Stimulated activated effector memory CD8-positive, alpha-beta T cell treated with anti-CD3 and anti-CD28 coated beads, Interleukin-12 subunit alpha, Interleukin-12 subunit beta, amount 100 ng/mL, for 72 hours (primary cell): Measurements from ENCODE around the gene KLHL7.
"Not testable (repeated sequence)": the region's sequence is repeated elsewhere in the genome, so short reads cannot be mapped to it uniquely, and the experiment has no call there.

Experiments
- ATAC-seq: fragments of 150-1000 bp; cut with Tn5 transposase; 2 replicates; pipeline ENCODE4 v1.10.0; 2021
- DNase-seq, 2 donors: peaks; one replicate each; pipeline ENCODE4 v3.0.0; 2021 to 2022; ENCODE audit warnings: low spot score in 2 of 2
- H3K27ac Mint-ChIP-seq: one replicate; pipeline ENCODE4 v1.8.0; 2022; ENCODE audit warnings: mild to moderate bottlenecking, mixed read lengths
- H3K36me3 Mint-ChIP-seq: one replicate; pipeline ENCODE4 v1.8.0; 2022; ENCODE audit warnings: mild to moderate bottlenecking, mixed read lengths
- H3K4me1 Mint-ChIP-seq: one replicate; pipeline ENCODE4 v1.8.0; 2022; ENCODE audit warnings: mixed read lengths
- H3K4me3 Mint-ChIP-seq: one replicate; pipeline ENCODE4 v1.8.0; 2022; ENCODE audit warnings: mild to moderate bottlenecking, mixed read lengths
- H3K9me3 Mint-ChIP-seq: one replicate; pipeline ENCODE4 v1.8.0; 2022; ENCODE audit warnings: mixed read lengths

KLHL7 gene

GRCh38 chr7:23184291-23184690 lies 78.7 kb downstream of the KLHL7 start:
- Mint-ChIP-seq H3K4me1 (peaks cover 22% of the 10 kb centered on the region), H3K27ac (no peak overlapping the region), H3K4me3 (peak overlapping the region; percentile 91), H3K9me3 (no peaks in the 10 kb centered on the region), H3K36me3 (peaks cover 77% of the 10 kb centered on the region)
- DNase-seq = no peak
- ATAC-seq = no peak

- H3K4me3 Mint-ChIP-seq = no peak overlapping the region
- no peak for DNase-seq
- H3K4me1 Mint-ChIP-seq = peaks cover 22% of the 10 kb centered on the region
- ATAC-seq = no peak
- peaks cover 83% of the 10 kb centered on the region for H3K36me3 Mint-ChIP-seq
- H3K27ac Mint-ChIP-seq = no peak overlapping the region
- no peaks in the 10 kb centered on the region for H3K9me3 Mint-ChIP-seq
Measured at GRCh38 chr7:23184709-23185359, 79.2 kb downstream of the KLHL7 start.

- Mint-ChIP-seq H3K4me1 (peaks cover 22% of the 10 kb centered on the region), H3K36me3 (peaks cover 93% of the 10 kb centered on the region), H3K4me3 (no peak overlapping the region), H3K9me3 (no peaks in the 10 kb centered on the region), H3K27ac (no peak overlapping the region)
- DNase-seq (no peak), ATAC-seq (no peak)
Measured at GRCh38 chr7:23185980-23186379, 80.4 kb downstream of the KLHL7 start.

GRCh38 chr7:23191022-23191421 lies 85.4 kb downstream of the KLHL7 start:
- Mint-ChIP-seq H3K4me3 (no peak overlapping the region), H3K27ac (peak overlapping the region; percentile 7), H3K4me1 (no peaks in the 10 kb centered on the region), H3K9me3 (no peaks in the 10 kb centered on the region), H3K36me3 (peaks cover 92% of the 10 kb centered on the region)
- DNase-seq (no peak), ATAC-seq (no peak)

- not testable (repeated sequence) for H3K4me1 Mint-ChIP-seq, DNase-seq, ATAC-seq, H3K27ac Mint-ChIP-seq, H3K9me3 Mint-ChIP-seq, H3K4me3 Mint-ChIP-seq
- H3K36me3 Mint-ChIP-seq = peaks cover 90% of the 10 kb centered on the region
Measured at GRCh38 chr7:23193650-23194227, 88.2 kb downstream of the KLHL7 start.

GRCh38 chr7:23196306-23196705 lies 90.7 kb downstream of the KLHL7 start:
- DNase-seq = no peak
- Mint-ChIP-seq H3K9me3 (no peaks in the 10 kb centered on the region), H3K27ac (peak overlapping the region; percentile 49), H3K4me3 (no peak overlapping the region), H3K4me1 (no peaks in the 10 kb centered on the region), H3K36me3 (peaks cover 91% of the 10 kb centered on the region)
- no peak for ATAC-seq

GRCh38 chr7:23197745-23198144 lies 92.2 kb downstream of the KLHL7 start:
- H3K4me1 Mint-ChIP-seq, H3K9me3 Mint-ChIP-seq, H3K27ac Mint-ChIP-seq, DNase-seq, ATAC-seq, H3K4me3 Mint-ChIP-seq: not testable (repeated sequence)
- peaks cover 87% of the 10 kb centered on the region for H3K36me3 Mint-ChIP-seq

GRCh38 chr7:23200331-23200730 lies 94.7 kb downstream of the KLHL7 start:
- H3K36me3 Mint-ChIP-seq = peaks cover 67% of the 10 kb centered on the region
- H3K4me3 Mint-ChIP-seq = no peak overlapping the region
- H3K4me1 Mint-ChIP-seq = no peaks in the 10 kb centered on the region
- no peak for DNase-seq
- ATAC-seq = no peak
- no peak overlapping the region for H3K27ac Mint-ChIP-seq
- no peaks in the 10 kb centered on the region for H3K9me3 Mint-ChIP-seq

- no peak for ATAC-seq
- Mint-ChIP-seq H3K36me3 (peaks cover 30% of the 10 kb centered on the region), H3K4me3 (no peak overlapping the region), H3K27ac (no peak overlapping the region), H3K4me1 (no peaks in the 10 kb centered on the region), H3K9me3 (no peaks in the 10 kb centered on the region)
- DNase-seq = no peak
Measured at GRCh38 chr7:23204241-23204640, 98.7 kb downstream of the KLHL7 start.

GRCh38 chr7:23205577-23205908 lies 100.0 kb downstream of the KLHL7 start:
- ATAC-seq = no peak
- no peak for DNase-seq
- Mint-ChIP-seq H3K36me3 (peaks cover 17% of the 10 kb centered on the region), H3K4me3 (no peak overlapping the region), H3K27ac (no peak overlapping the region), H3K9me3 (no peaks in the 10 kb centered on the region), H3K4me1 (no peaks in the 10 kb centered on the region)

- Mint-ChIP-seq H3K9me3 (no peaks in the 10 kb centered on the region), H3K36me3 (peaks cover 11% of the 10 kb centered on the region), H3K4me3 (no peak overlapping the region), H3K4me1 (no peaks in the 10 kb centered on the region), H3K27ac (no peak overlapping the region)
- DNase-seq (peak in 1 of 2 donors; percentile 39), ATAC-seq (peak; percentile 46)
Measured at GRCh38 chr7:23205909-23206767, 100.6 kb downstream of the KLHL7 start.

GRCh38 chr7:23207021-23207420 lies 101.4 kb downstream of the KLHL7 start:
- H3K36me3 Mint-ChIP-seq = peaks cover 2% of the 10 kb centered on the region
- H3K4me3 Mint-ChIP-seq = no peak overlapping the region
- no peaks in the 10 kb centered on the region for H3K9me3 Mint-ChIP-seq
- no peak overlapping the region for H3K27ac Mint-ChIP-seq
- DNase-seq (peak in 1 of 2 donors; percentile 25), ATAC-seq (no peak)
- H3K4me1 Mint-ChIP-seq = no peaks in the 10 kb centered on the region

GRCh38 chr7:23207884-23208283 lies 102.3 kb downstream of the KLHL7 start:
- Mint-ChIP-seq H3K36me3 (no peaks in the 10 kb centered on the region), H3K4me3 (no peak overlapping the region), H3K9me3 (no peaks in the 10 kb centered on the region), H3K4me1 (no peaks in the 10 kb centered on the region), H3K27ac (no peak overlapping the region)
- ATAC-seq (no peak), DNase-seq (no peak)

- no peaks in the 10 kb centered on the region for H3K36me3 Mint-ChIP-seq
- H3K9me3 Mint-ChIP-seq = no peaks in the 10 kb centered on the region
- no peak for ATAC-seq
- DNase-seq = no peak
- no peaks in the 10 kb centered on the region for H3K4me1 Mint-ChIP-seq
- no peak overlapping the region for H3K4me3 Mint-ChIP-seq
- H3K27ac Mint-ChIP-seq = no peak overlapping the region
Measured at GRCh38 chr7:23208316-23208715, 102.7 kb downstream of the KLHL7 start.

GRCh38 chr7:23210506-23210905 lies 104.9 kb downstream of the KLHL7 start:
- H3K4me1 Mint-ChIP-seq = no peaks in the 10 kb centered on the region
- no peak for DNase-seq
- no peak for ATAC-seq
- H3K27ac Mint-ChIP-seq = no peak overlapping the region
- H3K4me3 Mint-ChIP-seq = no peak overlapping the region
- H3K36me3 Mint-ChIP-seq = no peaks in the 10 kb centered on the region
- no peaks in the 10 kb centered on the region for H3K9me3 Mint-ChIP-seq

- ATAC-seq = no peak
- H3K4me1 Mint-ChIP-seq = no peaks in the 10 kb centered on the region
- no peaks in the 10 kb centered on the region for H3K36me3 Mint-ChIP-seq
- no peak overlapping the region for H3K27ac Mint-ChIP-seq
- no peaks in the 10 kb centered on the region for H3K9me3 Mint-ChIP-seq
- DNase-seq = no peak
- no peak overlapping the region for H3K4me3 Mint-ChIP-seq
Measured at GRCh38 chr7:23211589-23211988, 106.0 kb downstream of the KLHL7 start.
